Heart right ventricle (tissue), 16 donors: Measurements from ENCODE around the gene BNIP5. TPM values are rescaled to one million over a fixed set of nuclear protein-coding genes. Genes with fewer than 3 reads are reported as not detected.
A peak's percentile ranks its signal among the peaks of the same experiment; 100 is the strongest.

Experiments
- ATAC-seq, 8 donors: fragments of 200-7000 bp; cut with Tn5 transposase; one replicate each; pipeline ENCODE4 v1.9.1; 2020; ENCODE audit warnings: mild to moderate bottlenecking in 8 of 8, moderate library complexity in 8 of 8, moderate number of reproducible peaks in 1 of 8
- DNase-seq, 2 donors: peaks; one replicate each; pipeline ENCODE4 v3.0.0-alpha.2; 2020
- H3K27ac ChIP-seq, 10 donors: fragments of 200-600 bp; sonication (generic) in 2 of 10; one replicate each; pipeline versions ENCODE4 v1.5.0 to v1.8.0; 2020 to 2022; ENCODE audit warnings: mild to moderate bottlenecking in 3 of 10
- H3K27me3 ChIP-seq, 7 donors: fragments of 200-600 bp; one replicate each; pipeline ENCODE4 v1.8.0; 2021 to 2022; ENCODE audit warnings: mild to moderate bottlenecking in 2 of 7
- H3K36me3 ChIP-seq, 9 donors: fragments of 200-600 bp; sonication (generic) in 1 of 9; one replicate each; pipeline versions ENCODE4 v1.5.0 to v1.8.0; 2020 to 2022; ENCODE audit warnings: mild to moderate bottlenecking in 2 of 9
- H3K4me1 ChIP-seq, 9 donors: fragments of 200-600 bp; sonication (generic) in 1 of 9; one replicate each; pipeline versions ENCODE4 v1.5.0 to v1.8.0; 2020 to 2022; ENCODE audit warnings: mild to moderate bottlenecking in 4 of 9
- H3K4me3 ChIP-seq, 10 donors: fragments of 200-600 bp; sonication (generic) in 2 of 10; one replicate each; pipeline versions ENCODE4 v1.5.0 to v1.8.0; 2020 to 2022; ENCODE audit warnings: mild to moderate bottlenecking in 7 of 10, moderate library complexity in 2 of 10
- H3K9me3 ChIP-seq, 11 donors: fragments of 200-600 bp in 10 of 11; sonication (generic) in 2 of 11; one replicate each; pipeline versions ENCODE4 v1.5.0 to v1.8.0; 2013 to 2022; ENCODE audit warnings: mild to moderate bottlenecking in 2 of 11, control low read depth in 1 of 11, moderate library complexity in 1 of 11
- WGBS, 2 donors: extraction: QIAGEN DNeasy Blood & Tissue Kit; methylation state at CpG; one replicate each; pipeline ENCODE4 v1.1.7; 2013; ENCODE audit warnings: inconsistent platforms in 1 of 2; 5-methylcytosine and 5-hydroxymethylcytosine counted together
- intact Hi-C, 10 donors: fragments of 100-400 bp; cut with DNase I; formaldehyde crosslinking; loops; one replicate each; pipeline versions ENCODE4 v1.11.1 to v1.14.2; 2022
- polyA plus RNA-seq, 2 donors: library from polyadenylated mRNA; stranded (reverse); fragments of 200-250 nt; gene quantifications; one replicate each; pipeline ENCODE4 v1.2.3, GENCODE V29; 2013
- total RNA-seq, 10 donors: library from RNA; stranded (reverse); fragmentation: NEBNext Ultra II Directional in 3 of 10; extraction: Animal tissue kit (Norgen Biotek cat#: 25700) in 3 of 10; gene quantifications; one replicate each; pipeline versions ENCODE4 v1.2.1 to v1.2.4, GENCODE V29; 2021 to 2023
- TF ChIP-seq, protein P1 (sequence below), 9 donors: fragments of 200-600 bp; sonication (generic) in 2 of 9; IDR thresholded peaks; one replicate each; pipeline versions ENCODE4 v1.5.0 to v1.8.0; 2021 to 2022; ENCODE audit warnings: antibody characterized with exemption in 9 of 9, mild to moderate bottlenecking in 5 of 9, moderate library complexity in 1 of 9
- donor health status: Arrhythmogenic right ventricular cardiomyopathy.
- donor health status: ischemic (EF 13 %, LVEDD 7.1; RV severe dilation, severe dysfunction).
- donor health status: healthy with polysubstance abuse.
- donor health status: DM: no; HTN: yes; CAD: no.
- donor health status: DM: no; HTN: no; CAD: no.
- donor health status: ischemic (EF 25% LVEDD 6.9; RV normal size, moderate dysfunction).
- donor health status: ischemic (EF 25% LVEDD 5.7; RV mildly dilated, moderate dysfunction).
- donor health status: healthy.
- donor health status: DM: yes; HTN: yes; CAD: no.
- donor health status: Ischemic cardiomyopathy.
- donor health status: ischemic (EF 35%, LVEDD 5.7; RV mildly dilated, moderate dysfunction).
- donor health status: nonischemic (EF 11% LVEDD 7.7; RV severe dilation, severe dysfunction).
- donor health status: DM: yes; HTN: yes; CAD: no.
- donor health status: PGD.
- donor health status: ischemic (EF 29% LVEDD 5.4; RV normal size, mild dysfunction).
- donor health status: nonischemic (EF 23%, LVEDD 6.1; RV moderate dilation, normal function).

Gene BNIP5
- total and polyA plus RNA-seq, 12 donors: not detected

GRCh38 chr6:36272234-36272633 is 64.5 kb downstream of the BNIP5 start:
- Histone ChIP-seq H3K4me3 (no peak overlapping the region), H3K9me3 (no peaks in the 10 kb centered on the region), H3K4me1 (no peaks in the 10 kb centered on the region), H3K27me3 (peaks cover 0 to 48% (median 28%) of the 10 kb centered on the region in 7 donors), H3K27ac (no peak overlapping the region), H3K36me3 (no peaks in the 10 kb centered on the region)
- TF ChIP-seq, protein P1, sequence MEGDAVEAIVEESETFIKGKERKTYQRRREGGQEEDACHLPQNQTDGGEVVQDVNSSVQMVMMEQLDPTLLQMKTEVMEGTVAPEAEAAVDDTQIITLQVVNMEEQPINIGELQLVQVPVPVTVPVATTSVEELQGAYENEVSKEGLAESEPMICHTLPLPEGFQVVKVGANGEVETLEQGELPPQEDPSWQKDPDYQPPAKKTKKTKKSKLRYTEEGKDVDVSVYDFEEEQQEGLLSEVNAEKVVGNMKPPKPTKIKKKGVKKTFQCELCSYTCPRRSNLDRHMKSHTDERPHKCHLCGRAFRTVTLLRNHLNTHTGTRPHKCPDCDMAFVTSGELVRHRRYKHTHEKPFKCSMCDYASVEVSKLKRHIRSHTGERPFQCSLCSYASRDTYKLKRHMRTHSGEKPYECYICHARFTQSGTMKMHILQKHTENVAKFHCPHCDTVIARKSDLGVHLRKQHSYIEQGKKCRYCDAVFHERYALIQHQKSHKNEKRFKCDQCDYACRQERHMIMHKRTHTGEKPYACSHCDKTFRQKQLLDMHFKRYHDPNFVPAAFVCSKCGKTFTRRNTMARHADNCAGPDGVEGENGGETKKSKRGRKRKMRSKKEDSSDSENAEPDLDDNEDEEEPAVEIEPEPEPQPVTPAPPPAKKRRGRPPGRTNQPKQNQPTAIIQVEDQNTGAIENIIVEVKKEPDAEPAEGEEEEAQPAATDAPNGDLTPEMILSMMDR (IDR thresholded peaks at IDR 0.05): no peak
- ATAC-seq: no peak
- intact Hi-C loops: no loop called here
- WGBS, 2 donors: 78 to 79% methylated on average over 8 of the region's 8 CpGs
- DNase-seq: no peak

- intact Hi-C loops: no loop called here
- peaks cover 0 to 14% (median 0%) of the 10 kb centered on the region in 11 donors for H3K9me3 ChIP-seq
- TF ChIP-seq, protein P1 (IDR thresholded peaks at IDR 0.05): no peak
- DNase-seq: no peak
- H3K4me1 ChIP-seq: no peaks in the 10 kb centered on the region
- H3K36me3 ChIP-seq: no peaks in the 10 kb centered on the region
- 76 to 77% methylated on average over 32 of the region's 32 CpGs for WGBS, 2 donors
- no peak for ATAC-seq
- peaks cover 0 to 46% (median 28%) of the 10 kb centered on the region in 7 donors for H3K27me3 ChIP-seq
- H3K27ac ChIP-seq: no peak within 1 kb of the TSS
- H3K4me3 ChIP-seq: no peak within 1 kb of the TSS
These were observed 66.6 kb downstream of the BNIP5 start, which contains the start of gene PNPLA1 for GRCh38 chr6:36269834-36270705. PNPLA1 (plus strand) TSS chr6:36270060; CDS start chr6:36270460, 400 bp downstream.

- H3K27me3 ChIP-seq: peaks cover 0 to 38% (median 28%) of the 10 kb centered on the region in 7 donors
- WGBS, 2 donors: 54 to 57% methylated on average over 12 of the region's 12 CpGs
These were observed 68.0 kb downstream of the BNIP5 start for GRCh38 chr6:36268478-36269275.

More at GRCh38 chr6:36268478-36269275, 68.0 kb downstream of the BNIP5 start:
- TF ChIP-seq, protein P1 (IDR thresholded peaks at IDR 0.05): no peak
- ATAC-seq (peak in 3 of 8 donors; percentile 42 to 63 (median 59)), DNase-seq (no peak)
- intact Hi-C loops: no loop called here
- no peaks in the 10 kb centered on the region for H3K4me1 ChIP-seq
- peaks cover 0 to 15% (median 0%) of the 10 kb centered on the region in 11 donors for H3K9me3 ChIP-seq
- no peak overlapping the region for H3K4me3 ChIP-seq
- H3K27ac ChIP-seq: no peak overlapping the region
- H3K36me3 ChIP-seq: no peaks in the 10 kb centered on the region
